Renal pelvis (tissue), 4 donors: ENCODE measurements around the gene PRKAG2. TPM values are rescaled to one million over a fixed set of nuclear protein-coding genes. Genes with fewer than 3 reads are reported as not detected.

ENCODE experiments used
- DNase-seq: peaks from one replicate; pipeline ENCODE4 v3.0.0-alpha.2; 2013
- polyA plus RNA-seq, 3 donors: library from polyadenylated mRNA; unstranded; fragments of 120-200 nt; gene quantifications; one replicate each; pipeline ENCODE4 v1.2.1, GENCODE V29; 2013; ENCODE audit not compliant: insufficient read length in 3 of 3

Gene PRKAG2
- polyA plus RNA-seq, 3 donors, result 26.3 to 40.0 (median 39.7) TPM

DNA sequence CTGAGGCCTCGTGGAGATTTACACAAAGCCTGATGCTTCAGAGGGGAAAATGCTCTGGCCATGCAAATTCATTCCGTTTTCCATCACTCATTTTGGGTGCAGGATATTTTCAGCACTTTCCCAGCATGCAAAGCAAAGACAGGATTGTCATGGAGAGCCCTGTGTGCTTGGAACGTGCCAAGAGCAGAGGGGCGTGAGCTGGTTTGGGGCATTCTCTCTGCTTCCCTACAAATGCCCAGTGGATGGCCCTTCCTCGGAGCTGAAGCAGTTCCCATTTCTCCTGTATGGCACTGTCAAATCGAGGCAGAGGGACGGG, 164.1 kb downstream of the PRKAG2 start:
- DNase-seq, result no peak

- no peak for DNase-seq
Measured at GRCh38 chr7:151711906-151712809, 164.8 kb downstream of the PRKAG2 start.

GRCh38 chr7:151711435-151711872, 165.5 kb downstream of the PRKAG2 start:
- no peak for DNase-seq

- no peak for DNase-seq
Measured at GRCh38 chr7:151710646-151711434, 166.1 kb downstream of the PRKAG2 start.

- DNase-seq, result no peak
Measured at GRCh38 chr7:151710121-151710640, 166.7 kb downstream of the PRKAG2 start.

- no peak for DNase-seq
Measured at GRCh38 chr7:151709141-151710038, 167.5 kb downstream of the PRKAG2 start.

- no peak for DNase-seq
Measured at GRCh38 chr7:151708610-151709009, 168.3 kb downstream of the PRKAG2 start.

DNA sequence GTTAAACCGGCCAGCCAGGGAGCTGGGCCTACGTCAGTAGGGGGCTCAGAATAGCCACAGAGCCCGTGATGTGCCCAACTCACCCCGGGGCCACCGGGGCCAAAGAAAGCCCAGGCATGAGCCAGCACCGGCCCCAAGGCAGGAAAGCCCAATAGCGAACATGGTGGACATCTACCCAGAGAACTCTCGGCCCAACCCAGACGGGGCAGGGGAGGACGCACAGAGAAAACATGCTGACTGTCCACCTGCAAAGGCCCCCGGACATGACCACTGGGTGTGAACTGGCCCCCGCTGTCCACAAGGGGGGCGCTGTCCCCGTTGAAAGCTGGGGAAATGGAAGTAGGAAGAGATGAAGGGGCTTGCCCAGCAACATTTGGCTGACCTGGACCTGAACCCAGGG, 169.2 kb downstream of the PRKAG2 start:
- DNase-seq, result no peak

- no peak for DNase-seq
Measured at GRCh38 chr7:151707105-151707469, 169.8 kb downstream of the PRKAG2 start.

DNA sequence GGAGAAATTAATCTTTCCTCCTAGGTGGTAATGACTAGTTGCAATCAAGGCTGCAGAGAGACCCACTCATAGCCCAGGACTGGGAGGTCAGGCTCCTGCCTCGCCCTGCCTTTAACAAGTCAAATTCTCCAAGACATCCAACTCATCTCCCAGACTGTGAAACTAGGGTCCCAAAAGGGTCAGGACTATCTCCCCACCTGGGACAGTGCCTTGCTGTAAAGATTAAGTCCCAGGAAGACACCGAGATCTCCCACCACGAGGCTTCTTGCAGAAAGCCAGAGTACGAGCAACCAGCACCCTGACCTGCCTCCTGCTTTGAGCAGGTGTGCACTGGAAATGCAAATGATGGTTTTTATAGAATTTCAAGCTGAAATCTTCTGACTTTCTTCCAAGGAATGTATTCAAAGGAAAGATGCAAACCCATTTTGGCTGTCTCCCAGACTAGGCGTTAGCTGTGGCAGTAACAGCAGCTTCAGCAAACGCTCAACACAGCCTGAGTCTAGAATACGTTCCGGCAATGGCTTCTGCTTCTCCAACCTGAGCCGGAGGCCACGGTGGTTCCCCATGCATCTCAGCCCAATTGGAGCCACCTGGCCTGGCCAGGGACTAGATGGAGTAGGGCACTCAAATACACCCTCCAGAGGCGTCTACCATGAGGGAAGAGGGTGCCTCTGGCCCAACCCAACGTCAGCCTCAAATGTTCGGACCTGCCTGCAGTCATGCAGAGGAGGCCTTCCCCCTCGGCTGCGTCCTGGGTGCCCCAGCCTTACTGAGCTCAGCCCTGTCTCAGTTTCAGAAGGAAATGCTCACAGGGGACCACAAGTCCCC, 170.4 kb downstream of the PRKAG2 start:
- DNase-seq, result no peak

DNA sequence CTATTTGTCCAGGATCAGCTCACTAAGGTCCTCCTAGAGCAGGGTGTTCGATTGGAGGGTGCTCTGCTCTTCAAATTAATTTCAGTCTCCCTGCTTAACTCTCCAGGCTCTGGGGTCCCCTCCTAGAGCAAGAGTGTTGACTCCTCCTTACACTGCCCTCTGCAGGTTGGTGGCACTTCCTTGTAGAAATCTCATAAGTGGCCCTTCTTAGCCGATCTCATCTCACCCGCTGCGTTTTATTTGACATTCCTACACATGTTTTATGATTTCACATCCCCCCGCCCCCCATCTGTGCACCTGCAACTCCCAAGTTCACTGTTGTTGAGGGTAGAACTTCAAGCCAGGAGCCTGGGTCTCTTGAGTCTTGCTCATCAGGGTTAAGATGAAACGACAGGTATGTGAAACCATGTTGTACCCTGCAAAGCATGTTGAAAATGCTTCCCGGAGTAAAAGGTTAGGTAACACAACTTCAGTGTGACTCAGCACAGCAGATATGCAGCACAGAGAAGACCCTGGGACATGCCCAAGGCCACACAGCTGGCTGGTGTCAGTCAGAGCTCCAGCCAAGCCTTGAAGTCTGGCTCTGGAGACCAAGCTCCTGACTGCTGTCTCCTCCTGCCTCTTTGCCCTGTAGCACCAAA, 171.2 kb downstream of the PRKAG2 start:
- DNase-seq, result no peak

GRCh38 chr7:151704960-151705635, 171.8 kb downstream of the PRKAG2 start:
- DNase-seq, result no peak

GRCh38 chr7:151704299-151704959, 172.5 kb downstream of the PRKAG2 start:
- DNase-seq, result no peak

- no peak for DNase-seq
Measured at GRCh38 chr7:151702961-151703360, 174.0 kb downstream of the PRKAG2 start.

GRCh38 chr7:151700586-151701165, 176.2 kb downstream of the PRKAG2 start:
- DNase-seq, result no peak

DNA sequence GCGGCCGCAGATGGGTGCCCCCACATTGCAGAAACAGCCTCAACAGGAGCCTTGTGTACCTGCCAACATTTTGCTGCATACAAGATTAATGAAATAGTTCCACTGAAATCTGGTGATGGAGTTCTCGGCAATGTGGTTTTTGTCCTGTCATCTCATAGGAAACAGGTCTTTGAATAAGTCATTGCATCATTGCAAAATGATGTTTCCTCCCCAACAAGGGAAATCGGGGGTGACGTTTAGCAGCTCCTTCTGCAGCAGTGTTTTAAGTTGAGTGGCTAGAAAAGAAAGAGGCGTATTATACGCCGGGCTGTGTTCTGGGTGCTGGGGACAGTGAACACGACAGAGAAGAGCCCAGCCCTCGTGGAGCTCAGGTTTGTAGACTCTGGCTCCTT, 177.0 kb downstream of the PRKAG2 start:
- DNase-seq, result no peak

- no peak for DNase-seq
Measured at GRCh38 chr7:151699147-151699927, 177.6 kb downstream of the PRKAG2 start.

DNA sequence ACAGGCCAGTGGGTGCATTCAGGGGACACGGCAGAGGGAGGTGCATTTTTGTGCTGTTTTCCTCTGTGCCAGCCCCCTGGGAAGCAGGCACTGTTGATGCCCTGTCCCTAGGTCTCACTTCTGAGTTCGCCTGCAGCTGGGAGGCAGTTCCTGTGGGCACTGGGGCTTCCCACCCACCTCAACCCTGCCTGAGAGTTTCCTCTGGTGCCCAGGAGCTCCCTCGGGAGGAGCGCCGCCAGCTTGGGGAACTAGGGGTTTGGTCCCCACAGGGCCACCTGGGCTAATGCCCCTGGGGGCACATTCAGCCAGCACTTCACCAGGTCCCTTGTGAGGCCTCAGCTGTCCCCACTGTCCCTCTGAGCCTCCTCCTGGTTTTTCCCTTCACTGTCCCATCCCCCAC, 179.0 kb downstream of the PRKAG2 start:
- no peak for DNase-seq
